Measurements from ENCODE around the gene PDE4D.

- TF ChIP-seq, protein P1, sequence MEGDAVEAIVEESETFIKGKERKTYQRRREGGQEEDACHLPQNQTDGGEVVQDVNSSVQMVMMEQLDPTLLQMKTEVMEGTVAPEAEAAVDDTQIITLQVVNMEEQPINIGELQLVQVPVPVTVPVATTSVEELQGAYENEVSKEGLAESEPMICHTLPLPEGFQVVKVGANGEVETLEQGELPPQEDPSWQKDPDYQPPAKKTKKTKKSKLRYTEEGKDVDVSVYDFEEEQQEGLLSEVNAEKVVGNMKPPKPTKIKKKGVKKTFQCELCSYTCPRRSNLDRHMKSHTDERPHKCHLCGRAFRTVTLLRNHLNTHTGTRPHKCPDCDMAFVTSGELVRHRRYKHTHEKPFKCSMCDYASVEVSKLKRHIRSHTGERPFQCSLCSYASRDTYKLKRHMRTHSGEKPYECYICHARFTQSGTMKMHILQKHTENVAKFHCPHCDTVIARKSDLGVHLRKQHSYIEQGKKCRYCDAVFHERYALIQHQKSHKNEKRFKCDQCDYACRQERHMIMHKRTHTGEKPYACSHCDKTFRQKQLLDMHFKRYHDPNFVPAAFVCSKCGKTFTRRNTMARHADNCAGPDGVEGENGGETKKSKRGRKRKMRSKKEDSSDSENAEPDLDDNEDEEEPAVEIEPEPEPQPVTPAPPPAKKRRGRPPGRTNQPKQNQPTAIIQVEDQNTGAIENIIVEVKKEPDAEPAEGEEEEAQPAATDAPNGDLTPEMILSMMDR (IDR thresholded peaks at IDR 0.05) = no peak
- TF ChIP-seq POLR2AphosphoS5 (IDR thresholded peaks at IDR 0.05; ENCODE audit: low read depth, low read length) = no peak
- TF ChIP-seq, protein P2, sequence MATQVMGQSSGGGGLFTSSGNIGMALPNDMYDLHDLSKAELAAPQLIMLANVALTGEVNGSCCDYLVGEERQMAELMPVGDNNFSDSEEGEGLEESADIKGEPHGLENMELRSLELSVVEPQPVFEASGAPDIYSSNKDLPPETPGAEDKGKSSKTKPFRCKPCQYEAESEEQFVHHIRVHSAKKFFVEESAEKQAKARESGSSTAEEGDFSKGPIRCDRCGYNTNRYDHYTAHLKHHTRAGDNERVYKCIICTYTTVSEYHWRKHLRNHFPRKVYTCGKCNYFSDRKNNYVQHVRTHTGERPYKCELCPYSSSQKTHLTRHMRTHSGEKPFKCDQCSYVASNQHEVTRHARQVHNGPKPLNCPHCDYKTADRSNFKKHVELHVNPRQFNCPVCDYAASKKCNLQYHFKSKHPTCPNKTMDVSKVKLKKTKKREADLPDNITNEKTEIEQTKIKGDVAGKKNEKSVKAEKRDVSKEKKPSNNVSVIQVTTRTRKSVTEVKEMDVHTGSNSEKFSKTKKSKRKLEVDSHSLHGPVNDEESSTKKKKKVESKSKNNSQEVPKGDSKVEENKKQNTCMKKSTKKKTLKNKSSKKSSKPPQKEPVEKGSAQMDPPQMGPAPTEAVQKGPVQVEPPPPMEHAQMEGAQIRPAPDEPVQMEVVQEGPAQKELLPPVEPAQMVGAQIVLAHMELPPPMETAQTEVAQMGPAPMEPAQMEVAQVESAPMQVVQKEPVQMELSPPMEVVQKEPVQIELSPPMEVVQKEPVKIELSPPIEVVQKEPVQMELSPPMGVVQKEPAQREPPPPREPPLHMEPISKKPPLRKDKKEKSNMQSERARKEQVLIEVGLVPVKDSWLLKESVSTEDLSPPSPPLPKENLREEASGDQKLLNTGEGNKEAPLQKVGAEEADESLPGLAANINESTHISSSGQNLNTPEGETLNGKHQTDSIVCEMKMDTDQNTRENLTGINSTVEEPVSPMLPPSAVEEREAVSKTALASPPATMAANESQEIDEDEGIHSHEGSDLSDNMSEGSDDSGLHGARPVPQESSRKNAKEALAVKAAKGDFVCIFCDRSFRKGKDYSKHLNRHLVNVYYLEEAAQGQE (IDR thresholded peaks at IDR 0.05; ENCODE audit: insufficient read depth in 1 of 2, low read depth in 2 of 2, low read length in 1 of 2) = no peak
- no peak for TF ChIP-seq SIN3A (IDR thresholded peaks at IDR 0.05; ENCODE audit: borderline replicate concordance, insufficient read depth, low read depth, low read length)
- TF ChIP-seq TCF7L2 (IDR thresholded peaks at IDR 0.05; ENCODE audit: low read depth, low read length) = no peak
Measured at GRCh38 chr5:59814537-59814872, 79.0 kb downstream of the PDE4D start.
